Activated CD8-positive, alpha-beta memory T cell treated with anti-CD3 and anti-CD28 coated beads for 48 hours (primary cell): ENCODE measurements around the gene ARMC2.
"Not testable (repeated sequence)": the region's sequence is repeated elsewhere in the genome, so short reads cannot be mapped to it uniquely, and the experiment has no call there.

Source experiments
- DNase-seq, 3 experiments: peaks; one replicate each; pipeline ENCODE4 v3.0.0-alpha.2; 2020; ENCODE audit warnings: low read depth in 2 of 3, low spot score in 2 of 3

Gene ARMC2

DNA sequence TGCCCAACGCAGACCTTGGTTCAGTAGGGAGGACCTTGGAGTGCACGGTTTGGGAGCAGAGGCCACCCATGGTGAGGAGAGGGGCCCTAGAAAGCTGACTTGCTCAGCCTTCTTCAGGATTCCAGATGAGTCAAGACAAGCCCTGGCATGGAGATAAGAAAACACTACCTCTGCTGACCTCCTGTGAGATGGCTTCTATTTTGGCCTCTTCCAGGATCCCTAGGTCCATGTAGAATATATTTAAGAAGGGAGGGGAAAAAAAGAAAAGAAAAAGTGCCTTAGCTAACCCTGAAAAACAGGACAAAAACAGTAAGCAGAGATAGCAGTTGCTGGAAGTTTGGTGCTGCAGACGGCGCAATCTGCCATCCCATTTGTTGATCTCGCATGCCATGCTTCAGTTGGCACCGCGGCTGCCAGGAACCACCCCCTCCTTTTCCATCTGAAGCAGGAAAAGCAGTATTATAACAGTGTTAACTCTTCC is 100.0 kb downstream of the ARMC2 start:
- no peak for DNase-seq

DNA sequence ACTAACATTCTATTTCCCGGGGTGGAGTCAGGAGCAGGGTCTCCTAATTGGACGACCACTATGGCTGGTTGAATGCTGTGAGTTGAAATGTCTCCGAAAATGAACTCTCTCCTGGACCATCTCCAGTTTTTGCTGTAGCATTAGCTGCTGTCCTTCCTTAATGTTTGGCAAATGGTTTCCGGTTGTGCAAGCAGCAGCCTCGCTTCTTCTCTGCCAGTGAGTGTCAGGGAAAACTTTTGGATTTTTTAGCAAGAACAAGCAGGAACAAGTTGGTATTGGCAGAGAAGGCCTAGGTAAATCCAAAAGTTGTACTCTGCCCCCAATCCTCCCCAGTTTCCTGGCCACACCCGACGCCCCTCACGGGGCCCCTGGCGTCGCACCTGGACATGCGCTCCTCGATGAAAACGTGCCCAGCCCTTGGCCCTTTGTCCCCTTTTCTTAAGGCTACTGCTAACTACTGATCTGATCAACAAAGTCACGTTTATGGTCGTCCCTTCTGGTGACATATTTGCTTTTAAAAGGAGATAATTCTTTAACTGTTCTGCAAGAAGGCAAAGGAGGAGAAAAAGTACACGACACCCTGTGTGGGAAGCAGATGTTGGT is 103.2 kb downstream of the ARMC2 start:
- DNase-seq: no peak

DNA sequence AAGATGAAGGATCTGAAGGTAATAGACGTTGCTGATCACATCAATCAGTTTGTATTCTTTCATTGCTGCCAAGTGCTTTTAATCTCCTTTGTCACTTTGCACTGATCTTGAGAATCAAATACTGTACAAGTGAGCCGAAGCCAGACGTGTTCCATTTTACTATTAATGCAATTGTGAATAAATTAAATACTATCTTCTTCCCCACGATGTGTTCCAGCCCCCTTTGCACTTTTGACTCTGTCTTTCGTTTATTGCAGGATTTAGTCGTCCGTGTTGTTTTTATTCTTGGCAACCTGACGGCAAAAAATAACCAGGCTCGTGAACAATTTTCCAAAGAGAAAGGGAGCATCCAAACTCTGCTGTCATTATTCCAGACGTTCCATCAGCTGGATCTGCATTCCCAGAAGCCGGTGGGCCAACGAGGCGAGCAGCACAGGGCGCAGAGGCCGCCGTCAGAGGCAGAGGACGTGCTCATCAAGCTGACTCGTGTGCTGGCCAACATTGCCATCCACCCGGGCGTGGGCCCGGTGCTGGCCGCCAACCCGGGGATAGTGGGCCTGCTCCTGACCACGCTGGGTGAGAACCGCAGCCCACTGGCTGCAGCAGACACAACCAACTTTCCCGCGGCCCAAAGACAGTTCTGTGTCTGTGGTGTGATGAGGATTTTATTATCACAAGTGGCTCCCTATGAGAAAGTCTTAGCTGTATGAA is 104.7 kb downstream of the ARMC2 start:
- DNase-seq: no peak

DNA sequence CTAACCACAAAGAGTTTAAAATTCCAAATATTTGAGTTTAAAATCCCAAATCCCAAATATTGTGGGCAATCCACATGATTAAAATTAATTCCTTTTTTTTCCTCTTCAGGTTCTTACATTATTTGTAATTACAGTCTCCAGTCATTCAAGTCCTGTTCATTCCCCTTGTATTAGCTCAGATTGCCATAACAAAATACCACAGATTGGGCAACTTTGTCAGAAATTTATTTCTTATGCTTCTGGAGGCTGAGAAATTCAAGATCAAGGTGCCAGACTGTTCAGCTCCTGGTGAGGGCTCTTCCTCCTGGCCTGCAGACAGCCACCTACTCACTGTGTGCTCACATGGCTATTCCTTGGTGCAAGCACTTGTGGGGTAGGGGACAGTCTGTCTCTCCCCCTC is 105.5 kb downstream of the ARMC2 start:
- no peak for DNase-seq

DNA sequence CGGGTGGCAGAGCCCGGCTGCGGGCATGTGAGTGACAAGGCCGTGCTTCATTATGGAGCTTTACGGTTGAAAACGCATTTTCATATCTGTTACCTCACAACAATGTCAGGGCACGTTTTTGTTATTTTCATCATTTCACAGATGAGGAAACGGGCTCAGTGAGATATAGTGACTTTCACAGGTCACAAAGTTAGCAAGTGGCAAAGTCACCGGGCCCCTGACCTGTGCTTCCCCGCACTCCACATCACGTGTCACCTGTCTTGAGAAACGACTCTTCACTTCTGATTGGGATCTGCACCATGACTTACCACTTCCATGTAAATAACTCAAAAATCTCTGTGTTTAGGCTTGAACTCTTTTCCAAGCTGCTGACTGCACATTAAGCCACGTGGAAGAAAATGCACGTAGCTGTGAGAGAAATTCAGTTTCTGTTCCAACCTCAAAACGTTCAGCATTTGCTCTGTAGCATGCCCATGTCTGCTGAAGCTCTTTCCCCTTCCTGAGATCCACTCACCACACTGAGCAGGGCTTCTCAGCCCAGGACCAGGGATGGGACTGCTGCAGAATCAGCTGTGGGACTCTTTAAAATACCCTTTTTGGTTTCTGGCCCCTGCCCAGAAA is 107.2 kb downstream of the ARMC2 start:
- DNase-seq: no peak

DNA sequence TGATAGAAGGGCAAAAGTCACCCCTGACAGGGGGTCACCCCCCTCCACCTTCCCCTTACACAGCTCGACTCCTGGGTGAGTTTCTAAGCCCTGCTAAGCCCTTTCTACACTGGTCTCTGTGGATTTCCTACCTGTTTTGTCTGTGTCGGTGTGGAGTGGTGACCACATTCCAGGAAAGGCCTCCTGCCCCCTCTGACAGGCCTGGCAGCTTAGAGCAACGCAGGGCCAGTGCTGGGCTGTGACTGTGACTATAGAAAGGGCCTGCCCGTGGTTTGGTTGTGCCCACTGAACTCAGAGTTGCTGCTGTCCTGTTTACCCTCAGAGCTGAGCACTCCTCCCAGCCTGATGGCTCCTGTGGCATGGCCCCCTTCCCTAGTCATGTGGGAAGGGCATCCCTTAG is 109.0 kb downstream of the ARMC2 start:
- DNase-seq: no peak

DNA sequence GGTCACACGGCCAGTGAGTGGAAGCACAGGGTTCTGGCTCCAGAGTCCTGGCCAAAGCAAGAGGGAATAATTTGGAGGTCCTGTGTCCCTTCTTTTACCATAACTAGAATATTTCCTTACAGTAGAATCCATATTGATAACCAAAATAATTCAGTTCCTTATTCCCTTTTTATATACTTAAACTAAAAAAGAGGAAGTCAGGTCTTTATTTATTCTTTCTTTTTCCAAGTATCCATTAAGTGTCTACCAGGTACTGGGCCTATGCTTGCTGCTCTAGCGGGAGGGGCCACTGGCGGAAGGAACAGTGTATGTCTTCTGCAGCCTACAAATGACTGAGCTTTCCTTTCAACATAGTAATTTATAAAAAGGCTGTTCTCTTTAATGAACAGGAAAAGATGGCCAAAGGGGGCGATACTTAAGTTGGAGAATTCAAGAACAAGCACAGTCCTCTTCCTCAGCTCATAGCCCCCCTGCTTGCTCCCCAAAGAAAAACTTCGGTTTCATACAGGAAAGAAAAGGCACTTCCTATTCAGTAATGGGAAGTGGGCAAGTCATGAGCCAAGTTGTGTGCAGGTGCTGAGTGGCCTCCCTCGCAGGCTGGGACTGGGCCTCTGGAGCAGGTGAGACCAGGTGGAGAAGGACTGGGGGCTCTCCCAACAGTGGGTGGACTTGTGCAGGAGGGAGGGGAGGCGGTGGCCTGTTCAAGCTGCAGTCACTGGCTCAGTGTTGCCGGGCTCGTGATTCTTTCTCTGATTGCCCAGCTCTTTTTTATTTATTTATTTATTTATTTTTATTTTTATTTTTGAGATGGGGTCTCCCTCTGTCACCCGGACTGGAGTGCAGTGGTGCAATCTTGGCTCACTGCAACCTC is 110.9 kb downstream of the ARMC2 start:
- no peak for DNase-seq

DNA sequence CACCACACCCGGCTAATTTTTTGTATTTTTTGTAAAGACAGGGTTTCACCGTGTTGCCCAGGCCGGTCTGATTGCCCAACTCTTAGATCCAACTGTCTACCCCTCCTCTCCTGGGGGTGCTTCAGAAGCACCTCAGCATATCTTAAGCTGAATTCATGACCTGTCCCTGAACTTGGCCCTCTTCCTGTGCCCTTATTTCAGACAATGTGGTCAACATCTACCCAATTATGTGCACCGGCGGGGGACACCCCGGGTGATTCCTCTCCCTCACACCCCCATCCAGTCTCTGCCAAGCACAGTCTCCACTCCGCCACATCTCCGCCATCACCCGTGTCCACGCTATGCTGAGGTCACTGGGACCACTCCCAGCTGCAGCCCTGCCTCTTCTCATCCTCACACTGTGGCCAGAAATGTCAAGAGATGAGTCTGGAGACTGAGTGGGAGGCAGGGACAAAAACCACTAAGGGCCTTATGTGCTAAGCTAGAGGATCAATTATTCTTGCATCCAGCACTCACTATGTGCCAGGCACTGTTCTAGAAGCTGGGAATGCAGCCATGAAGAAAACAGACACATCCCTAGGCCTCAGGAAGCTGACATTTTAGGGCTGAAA is 111.9 kb downstream of the ARMC2 start:
- DNase-seq: no peak

DNA sequence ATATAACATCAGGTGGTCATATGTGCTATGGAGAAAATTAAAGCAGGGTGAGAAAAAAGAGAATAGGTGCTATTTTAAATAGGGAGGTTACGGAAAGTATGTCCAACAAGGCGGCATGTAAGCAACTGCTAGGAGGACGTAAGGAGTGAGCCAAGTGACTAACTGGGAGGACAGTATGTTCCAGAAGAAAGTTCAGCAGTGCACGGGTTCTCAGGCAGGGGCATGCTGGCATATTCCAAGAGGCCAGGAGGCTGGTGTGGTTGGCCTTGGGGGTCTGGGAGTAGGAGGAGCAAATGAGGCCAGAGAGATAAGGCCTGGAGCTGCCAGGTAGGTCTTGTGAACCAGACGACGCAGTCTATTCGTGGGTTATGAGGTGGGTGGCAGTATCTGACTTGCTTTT is 112.4 kb downstream of the ARMC2 start:
- no peak for DNase-seq

DNA sequence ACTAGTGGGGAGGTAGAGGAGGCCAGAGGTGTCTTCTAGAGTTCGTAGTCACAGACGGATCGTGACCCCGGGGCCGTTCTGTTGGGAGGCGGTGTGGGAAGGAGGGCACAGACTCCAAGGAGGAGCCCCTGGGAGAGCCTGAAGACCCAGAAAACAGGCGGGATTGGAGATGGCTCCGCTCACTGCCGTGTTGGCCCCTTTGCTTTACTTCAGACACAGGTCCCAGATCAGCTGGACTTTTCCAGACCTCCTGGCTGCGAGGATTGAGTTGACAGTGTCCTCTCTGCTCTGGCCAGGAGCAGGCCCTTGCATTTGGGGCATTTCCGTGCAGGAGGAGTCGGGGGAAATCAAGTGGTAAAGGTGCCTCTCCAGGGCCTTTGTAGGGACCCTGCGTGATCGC is 112.9 kb downstream of the ARMC2 start:
- DNase-seq: no peak

DNA sequence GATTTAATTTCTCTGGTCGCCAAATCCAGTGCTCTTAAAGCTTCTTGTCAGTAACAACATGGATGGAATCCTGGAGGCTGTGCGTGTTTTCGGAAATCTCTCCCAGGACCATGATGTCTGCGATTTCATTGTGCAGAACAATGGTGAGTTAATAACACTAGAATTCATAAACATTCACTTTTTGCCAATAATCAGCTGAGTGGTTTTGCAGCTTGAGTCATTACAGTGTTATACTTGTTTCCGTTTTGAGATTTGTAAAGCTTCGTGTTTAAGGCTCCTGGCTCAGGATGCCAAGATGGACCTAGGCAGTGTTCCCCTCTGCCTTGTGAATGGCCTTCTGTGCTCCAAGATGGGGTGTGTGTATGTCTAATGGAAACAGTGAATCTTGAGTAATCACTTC is 113.8 kb downstream of the ARMC2 start:
- DNase-seq: no peak

DNA sequence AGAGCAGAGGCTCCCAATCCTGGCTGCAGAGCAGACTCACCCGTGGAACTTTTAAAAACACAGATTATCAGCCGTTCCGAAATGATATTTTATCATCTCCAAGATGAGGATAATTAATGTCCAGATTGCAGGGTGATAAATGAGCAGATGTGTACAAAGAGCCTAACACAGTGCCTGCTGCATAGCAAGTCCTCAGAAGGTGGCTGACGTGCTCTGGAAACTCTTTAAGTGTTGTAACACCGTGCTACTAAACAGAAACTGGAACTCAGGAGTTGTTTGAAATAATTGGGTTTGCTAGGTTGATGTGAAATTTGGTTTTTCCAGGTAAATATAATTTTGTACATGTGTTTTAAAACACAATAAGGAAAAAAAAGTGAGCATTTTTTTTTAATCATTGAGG is 118.0 kb downstream of the ARMC2 start:
- no peak for DNase-seq

DNA sequence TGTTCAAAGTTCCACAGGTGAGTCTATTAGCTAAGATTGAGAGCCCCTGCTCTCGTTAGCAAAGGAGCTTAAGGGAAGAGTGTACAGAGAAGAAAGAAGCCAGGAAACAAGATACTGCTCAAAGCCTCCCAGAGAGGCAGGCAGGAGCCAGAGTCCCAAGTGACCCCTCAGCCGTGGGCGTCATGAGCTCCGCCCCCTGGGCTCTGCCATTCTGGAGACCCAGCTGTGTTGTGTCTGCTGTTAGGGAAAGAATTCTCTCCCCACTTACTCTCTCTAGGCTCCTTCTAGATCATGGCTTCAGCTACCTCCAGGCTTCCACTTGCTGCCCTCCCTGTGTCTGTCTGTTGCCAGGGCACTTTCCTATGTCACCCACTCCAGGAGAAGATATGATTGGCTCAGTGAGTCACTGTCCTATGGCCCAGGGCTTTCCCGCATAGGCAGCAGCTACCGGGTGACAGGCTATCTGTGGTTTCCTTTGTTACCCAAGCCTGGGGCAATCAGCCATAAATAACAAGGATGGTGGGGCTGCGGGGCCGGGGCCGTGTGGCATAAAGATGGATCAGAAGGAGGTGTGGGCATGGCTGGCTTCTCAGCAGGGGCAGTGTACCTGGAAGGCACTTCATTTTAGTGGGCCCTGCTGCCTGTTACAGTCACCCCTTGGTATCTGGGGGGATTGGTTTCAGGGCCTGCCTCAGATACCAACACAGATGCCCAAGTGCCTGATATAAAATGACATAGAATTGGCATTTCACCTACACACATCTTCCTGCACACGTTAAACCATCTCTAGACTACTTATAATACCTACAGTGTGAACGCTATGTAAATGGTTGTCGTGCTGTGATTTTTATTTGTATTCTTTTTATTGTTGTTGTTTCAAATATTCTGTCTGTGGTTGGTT is 118.9 kb downstream of the ARMC2 start:
- DNase-seq: no peak

DNA sequence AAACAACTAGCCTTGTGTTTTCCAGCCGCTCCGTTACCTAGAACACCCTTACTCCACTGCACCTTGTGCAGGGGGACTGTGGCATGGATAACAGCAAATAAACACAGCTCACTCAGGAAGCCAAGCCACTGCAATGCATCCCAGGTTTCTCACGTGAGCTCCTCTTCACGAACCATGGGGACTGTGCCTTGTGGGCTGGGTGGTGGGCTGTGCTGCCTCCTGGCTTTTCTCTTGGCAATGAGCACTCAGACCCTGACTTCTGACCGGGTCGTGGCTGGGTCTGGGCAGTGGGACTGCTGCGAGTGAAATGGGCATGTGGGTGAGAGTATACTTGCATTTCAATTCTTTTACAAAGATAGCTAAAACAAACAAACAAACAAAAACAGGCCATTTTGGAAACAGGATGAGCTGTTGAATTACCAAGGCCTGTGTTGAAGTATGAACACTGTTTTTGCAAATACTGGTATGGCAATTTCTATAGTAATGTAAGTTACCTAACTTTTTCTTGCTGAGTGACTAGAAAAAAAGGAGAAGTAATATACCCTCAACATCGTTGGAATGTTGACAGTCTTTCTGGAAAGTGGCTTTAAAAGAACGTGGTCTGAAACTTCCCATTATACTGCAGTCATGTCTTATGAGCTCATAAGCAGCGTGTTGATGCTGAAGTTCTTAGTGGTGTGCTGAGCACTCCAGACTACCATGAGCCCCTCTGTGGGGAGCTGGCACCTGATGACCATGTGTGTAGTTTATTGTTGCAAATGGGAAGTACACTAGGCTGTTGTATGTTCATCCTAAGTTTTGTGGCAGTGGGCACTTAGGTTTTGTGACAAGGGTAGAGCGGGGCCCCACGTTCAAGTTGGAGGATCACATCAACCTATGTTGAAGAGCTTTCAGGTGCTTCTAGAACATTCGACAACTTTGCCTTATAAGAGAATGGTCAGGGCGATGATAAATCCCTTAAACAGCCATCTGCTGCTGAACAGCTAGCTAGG is 120.4 kb downstream of the ARMC2 start:
- no peak for DNase-seq

DNA sequence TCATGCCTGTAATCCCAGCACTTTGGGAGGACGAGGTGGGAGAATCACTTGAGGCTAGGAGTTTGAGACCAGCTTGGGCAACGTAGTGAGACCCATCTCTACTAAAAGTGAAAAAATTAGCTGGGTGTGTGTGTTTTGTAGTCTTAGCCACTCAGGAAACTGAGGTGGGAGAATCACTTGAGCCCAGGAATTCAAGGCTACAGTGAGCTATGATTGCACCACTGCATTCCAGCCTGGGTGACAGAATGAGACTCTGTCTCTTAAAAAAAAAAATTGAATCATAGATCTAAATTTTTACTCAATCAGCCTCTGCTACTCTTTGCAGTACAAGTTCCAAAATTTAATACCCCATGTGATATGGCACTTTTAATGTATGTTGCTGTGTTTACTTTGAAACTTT is 121.6 kb downstream of the ARMC2 start:
- no peak for DNase-seq

DNA sequence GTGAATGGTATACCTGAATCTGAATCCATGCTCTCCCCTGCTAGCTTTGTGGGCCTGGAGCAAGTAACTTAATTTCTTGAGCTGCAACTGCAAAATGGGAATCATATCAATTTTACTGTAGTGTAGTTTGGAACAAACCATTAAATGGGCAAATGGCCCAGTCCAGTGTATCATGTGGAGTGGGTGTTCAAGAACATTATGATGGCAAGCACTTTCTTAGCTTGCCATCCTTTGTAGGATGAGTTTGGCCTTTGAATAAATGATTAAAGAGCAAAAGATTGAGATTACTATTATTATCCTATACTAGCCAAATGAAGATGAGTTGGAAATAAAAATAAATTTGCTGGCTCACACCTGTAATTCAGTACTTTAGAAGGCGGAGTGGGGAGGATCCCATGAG is 126.0 kb downstream of the ARMC2 start:
- no peak for DNase-seq

DNA sequence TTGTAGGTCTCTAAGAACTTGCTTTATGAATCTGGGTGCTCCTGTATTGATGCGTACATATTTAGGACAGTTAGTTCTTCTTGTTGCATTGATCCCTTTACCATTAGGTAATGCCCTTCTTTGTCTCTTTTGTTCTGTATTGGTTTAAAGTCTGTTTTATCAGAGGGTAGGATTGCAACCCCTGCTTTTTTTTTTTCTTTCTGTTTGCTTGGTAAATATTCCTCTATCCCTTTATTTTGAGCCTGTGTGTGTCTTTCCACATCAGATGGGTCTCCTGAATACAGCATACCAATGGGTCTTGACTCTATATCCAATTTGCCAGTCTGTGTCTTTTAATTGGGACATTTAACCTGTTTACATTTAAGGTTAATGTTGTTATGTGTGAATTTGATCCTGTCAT is 130.4 kb downstream of the ARMC2 start:
- not testable (repeated sequence) for DNase-seq

DNA sequence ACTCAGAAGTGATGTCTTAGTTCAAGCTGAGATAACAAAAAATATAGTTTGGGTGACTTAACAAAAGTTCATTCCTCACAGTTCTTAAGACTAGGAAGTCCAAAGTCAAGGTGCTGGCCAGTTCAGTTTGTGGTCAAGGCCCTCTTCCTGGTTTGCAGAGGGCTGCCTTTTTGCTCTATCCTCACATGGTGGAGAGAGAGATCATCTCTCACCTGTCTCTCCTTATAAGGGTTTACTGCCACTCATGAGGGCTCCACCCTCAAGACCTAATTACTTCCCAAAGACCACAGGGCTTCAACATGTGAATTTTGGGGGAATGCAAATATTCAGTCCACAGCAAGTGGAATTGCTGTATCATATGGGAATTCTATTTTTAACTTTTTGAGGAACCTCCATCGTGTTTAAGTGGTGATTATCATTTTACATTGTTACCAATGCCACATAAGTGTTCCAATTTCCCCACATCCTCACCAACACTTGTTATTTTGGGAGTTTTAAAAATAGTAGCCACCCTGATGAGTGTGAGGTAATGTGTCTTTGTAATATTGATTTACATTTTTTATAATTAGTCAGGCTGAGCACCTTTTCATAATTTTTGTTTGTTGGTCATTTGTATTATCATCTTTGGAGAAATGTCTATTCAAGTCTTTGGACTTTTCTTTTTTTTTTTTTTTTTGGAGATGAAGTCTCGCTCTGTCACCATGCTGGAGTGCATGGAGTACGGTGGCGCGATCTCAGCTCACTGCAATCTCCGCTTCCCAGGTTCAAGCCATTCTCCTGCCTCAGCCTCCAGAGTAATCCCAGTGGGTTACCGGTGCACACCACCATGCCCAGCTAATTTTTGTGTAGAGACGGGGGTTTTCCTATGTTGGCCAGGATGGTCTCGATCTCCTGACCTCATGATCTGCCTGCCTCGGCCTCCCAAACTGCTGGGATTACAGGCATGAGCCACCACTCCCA is 134.2 kb downstream of the ARMC2 start:
- DNase-seq: no peak
